Motor neuron (in vitro differentiated cells): Measurements from ENCODE around the gene SLC12A8. TPM values are rescaled to one million over a fixed set of nuclear protein-coding genes. Genes with fewer than 3 reads are reported as not detected.

Experiments
- ATAC-seq, 8 experiments: fragments of 200-7000 bp; cut with Tn5 transposase; replicated peaks in 6 of 8; 2 replicates each; pipeline ENCODE4 v1.8.0; 2021; ENCODE audit warnings: mild to moderate bottlenecking in 8 of 8, moderate library complexity in 8 of 8
- H3K27ac ChIP-seq, 2 donors: fragments of 250-450 bp; sonication (Bioruptor Pico); 2 replicates each; pipeline ENCODE4 v1.9.0; 2021; ENCODE audit warnings: antibody characterized with exemption in 2 of 2, mild to moderate bottlenecking in 2 of 2, moderate library complexity in 1 of 2
- H3K4me1 ChIP-seq, 2 donors: fragments of 250-450 bp; sonication (Bioruptor Pico); replicated peaks in 1 of 2; 2 replicates each; pipeline ENCODE4 v1.6.1; 2021; ENCODE audit warnings: antibody characterized with exemption in 2 of 2, mild to moderate bottlenecking in 2 of 2, moderate library complexity in 1 of 2
- H3K4me3 ChIP-seq, 5 donors: fragments of 250-450 bp; sonication (Bioruptor Pico); 2 replicates each; pipeline ENCODE4 v1.9.0; 2021; ENCODE audit warnings: antibody characterized with exemption in 5 of 5, mild to moderate bottlenecking in 5 of 5, moderate library complexity in 4 of 5
- WGBS, 10 experiments: fragments of 450-650 bp; shearing (Covaris generic); methylation state at CpG; one replicate each; pipeline ENCODE4 v1.0.0; 2022; 5-methylcytosine and 5-hydroxymethylcytosine counted together
- in situ Hi-C, 9 experiments: fragments of 400-800 bp; cut with MboI; loops; one replicate each; pipeline ENCODE4 v1.15.0; 2021; ENCODE audit warnings: low sequenced_read_pairs in 9 of 9, low pct_unique_long_range_greater_than_20kb in 2 of 9; ENCODE audit not compliant: unreplicated experiment in 9 of 9
- total RNA-seq, 8 experiments: library from RNA; unstranded; fragments of 300-600 nt; gene quantifications; 2 replicates each; pipeline versions ENCODE4 v1.2.3 to v1.2.4, GENCODE V29; 2022

Gene SLC12A8
- total RNA-seq, 8 experiments from 2014 or later, result 0.38 to 9.8 (median 3.2) TPM

- in situ Hi-C loops, result no loop called here
- Histone ChIP-seq H3K4me1 (peaks cover 18 to 21% of the 10 kb centered on the region in 2 donors), H3K4me3 (no peak overlapping the region), H3K27ac (no peak overlapping the region)
- 90 to 100% (median 100%) methylated on average over 2 to 5 of the region's 10 CpGs; no CpG with 5 or more reads in 3 of the 10 experiments for WGBS, 10 experiments
- ATAC-seq, result no peak
These were observed 59.6 kb downstream of the SLC12A8 start for GRCh38 chr3:125152951-125153350.

GRCh38 chr3:125151916-125152315 lies 60.6 kb downstream of the SLC12A8 start:
- Histone ChIP-seq H3K4me3 (no peak overlapping the region), H3K27ac (no peak overlapping the region), H3K4me1 (peaks cover 18 to 21% of the 10 kb centered on the region in 2 donors)
- in situ Hi-C loops, result no loop called here
- WGBS, 10 experiments, result 71 to 100% (median 100%) methylated on average over 1 of the region's 1 CpG; no CpG with 5 or more reads in 3 of the 10 experiments
- no peak for ATAC-seq

GRCh38 chr3:125151442-125151817 lies 61.1 kb downstream of the SLC12A8 start:
- ATAC-seq, result no peak
- in situ Hi-C loops, result no loop called here
- Histone ChIP-seq H3K4me1 (peaks cover 18 to 21% of the 10 kb centered on the region in 2 donors), H3K27ac (no peak overlapping the region), H3K4me3 (no peak overlapping the region)
- WGBS, 10 experiments, result 32 to 98% (median 87%) methylated on average over 1 to 8 of the region's 9 CpGs; no CpG with 5 or more reads in 1 of the 10 experiments

GRCh38 chr3:125150525-125151441 lies 61.8 kb downstream of the SLC12A8 start:
- no peak overlapping the region for H3K27ac ChIP-seq
- peaks cover 14 to 21% of the 10 kb centered on the region in 2 donors for H3K4me1 ChIP-seq
- 7 to 81% (median 70%) methylated on average over 3 to 14 of the region's 14 CpGs; no CpG with 5 or more reads in 1 of the 10 experiments for WGBS, 10 experiments
- peak in 2 of 8 experiments; percentile 3 to 36 for ATAC-seq
- in situ Hi-C loops, result no loop called here
- no peak overlapping the region for H3K4me3 ChIP-seq

GRCh38 chr3:125149462-125149861 lies 63.1 kb downstream of the SLC12A8 start:
- no peak overlapping the region for H3K4me3 ChIP-seq
- ATAC-seq, result no peak

GRCh38 chr3:125148836-125149235 lies 63.7 kb downstream of the SLC12A8 start:
- ATAC-seq, result peak in 6 of 8 experiments; percentile 17 to 97 (median 66)
- peaks cover 7 to 8% of the 10 kb centered on the region in 2 donors for H3K4me1 ChIP-seq

More at GRCh38 chr3:125149462-125149861, 63.1 kb downstream of the SLC12A8 start:
- in situ Hi-C loops, result no loop called here
- Histone ChIP-seq H3K4me1 (peaks cover 5 to 12% of the 10 kb centered on the region in 2 donors), H3K27ac (no peak overlapping the region)

GRCh38 chr3:125148016-125148812 lies 64.3 kb downstream of the SLC12A8 start:
- 17 to 100% (median 60%) methylated on average over 1 to 3 of the region's 7 CpGs; no CpG with 5 or more reads in 1 of the 10 experiments for WGBS, 10 experiments
- peak in 1 of 8 experiments; percentile 5 for ATAC-seq
- Histone ChIP-seq H3K4me1 (peaks cover 7 to 8% of the 10 kb centered on the region in 2 donors), H3K27ac (no peak overlapping the region), H3K4me3 (no peak overlapping the region)
- in situ Hi-C loops, result no loop called here

More at GRCh38 chr3:125148836-125149235, 63.7 kb downstream of the SLC12A8 start:
- H3K4me3 ChIP-seq, result no peak overlapping the region
- WGBS, 10 experiments, result 0 to 81% (median 0%) methylated on average over 1 to 6 of the region's 17 CpGs; no CpG with 5 or more reads in 7 of the 10 experiments
- in situ Hi-C loops, result no loop called here
- no peak overlapping the region for H3K27ac ChIP-seq

- Histone ChIP-seq H3K27ac (no peak overlapping the region), H3K4me3 (no peak overlapping the region), H3K4me1 (peaks cover 7 to 8% of the 10 kb centered on the region in 2 donors)
- 61 to 100% (median 85%) methylated on average over 1 to 3 of the region's 6 CpGs; no CpG with 5 or more reads in 4 of the 10 experiments for whole genome bisulfite sequencing, 10 experiments
- no peak for ATAC-seq
- in situ Hi-C loops, result no loop called here
These were observed 65.1 kb downstream of the SLC12A8 start for GRCh38 chr3:125147491-125147820.

GRCh38 chr3:125146626-125147490 lies 65.7 kb downstream of the SLC12A8 start:
- Histone ChIP-seq H3K4me1 (peaks cover 5 to 8% of the 10 kb centered on the region in 2 donors), H3K4me3 (no peak overlapping the region), H3K27ac (no peak overlapping the region)
- no peak for ATAC-seq
- in situ Hi-C loops, result no loop called here
- 81 to 100% (median 91%) methylated on average over 2 to 7 of the region's 22 CpGs; no CpG with 5 or more reads in 2 of the 10 experiments for WGBS, 10 experiments

GRCh38 chr3:125145751-125146475 lies 66.6 kb downstream of the SLC12A8 start:
- Histone ChIP-seq H3K4me3 (no peak overlapping the region), H3K4me1 (peaks cover 1 to 8% of the 10 kb centered on the region in 2 donors), H3K27ac (no peak overlapping the region)
- in situ Hi-C loops, result no loop called here
- WGBS, 10 experiments, result 38 to 98% (median 89%) methylated on average over 1 to 9 of the region's 10 CpGs
- ATAC-seq, result no peak

- peaks cover 0 to 8% of the 10 kb centered on the region in 2 donors for H3K4me1 ChIP-seq
- in situ Hi-C loops, result no loop called here
These were observed 67.8 kb downstream of the SLC12A8 start for GRCh38 chr3:125144653-125145314.

More at GRCh38 chr3:125144653-125145314, 67.8 kb downstream of the SLC12A8 start:
- ATAC-seq, result no peak
- Histone ChIP-seq H3K4me3 (no peak overlapping the region), H3K27ac (no peak overlapping the region)
- 69 to 100% (median 83%) methylated on average over 1 to 4 of the region's 5 CpGs; no CpG with 5 or more reads in 2 of the 10 experiments for WGBS, 10 experiments
